GM12878 (cell line): ENCODE measurements around the gene PTPN5. TPM values are rescaled to one million over a fixed set of nuclear protein-coding genes. Genes with fewer than 3 reads are reported as not detected.
A peak's percentile ranks its signal among the peaks of the same experiment; 100 is the strongest.

Experiments
- ATAC-seq: fragments of 200-7000 bp; cut with Tn5 transposase; 3 replicates; pipeline ENCODE4 v1.9.1; 2020; ENCODE audit warnings: mild to moderate bottlenecking, moderate library complexity
- BruUV-seq: library from RNA; stranded (reverse); fragments of 400-500 nt; replicated peaks from 2 replicates; lab custom pipeline; 2021; lab: Mats Ljungman, UMichigan
- CTCF ChIA-PET: fragments of 300-600 bp; sonication (Branson Sonifier 250); formaldehyde crosslinking; extraction: SDS; loops from one replicate; lab custom pipeline; 2021; ENCODE audit warnings: inconsistent platforms; lab: Yijun Ruan, JAX
- POLR2A ChIA-PET: fragments of 350-600 bp; formaldehyde crosslinking; extraction: SDS; loops from one replicate; lab custom pipeline; 2021; ENCODE audit warnings: inconsistent platforms; lab: Charles Lee
- RAD21 ChIA-PET: fragments of 300-600 bp; sonication (Branson Sonifier 250); formaldehyde crosslinking; loops from one replicate; lab custom pipeline; 2023; ENCODE audit warnings: antibody characterized with exemption; ENCODE audit not compliant: unreplicated experiment; lab: Charles Lee
- SMC1A ChIA-PET: fragments of 300-600 bp; sonication (Branson Sonifier 250); formaldehyde crosslinking; loops from one replicate; lab custom pipeline; 2023; ENCODE audit not compliant: unreplicated experiment, uncharacterized antibody; lab: Charles Lee
- DNase-seq: peaks from one replicate; pipeline ENCODE4 v3.0.0-alpha.2; 2011; ENCODE audit warnings: low read depth, low spot score
- FAIRE-seq: peaks from 3 replicates; lab custom pipeline; 2011; peaks lifted over from hg19 to GRCh38; lab: Jason Lieb, UNC
- H2AFZ ChIP-seq: 2 replicates; pipeline ENCODE4 v1.6.0; 2011; ENCODE audit warnings: low read depth, low read length, control low read depth; ENCODE audit not compliant: control insufficient read depth
- H3K27ac ChIP-seq: 2 replicates; pipeline ENCODE4 v1.5.1; 2011; ENCODE audit warnings: control low read depth; ENCODE audit not compliant: control insufficient read depth, insufficient read depth
- H3K27me3 ChIP-seq, 2 experiments: replicated peaks in 1 of 2; 2 replicates each; pipeline versions ENCODE4 v1.6.0 to v1.6.1; 2011; ENCODE audit warnings: low read length in 1 of 2; ENCODE audit not compliant: control insufficient read depth in 2 of 2, insufficient read depth in 2 of 2
- H3K36me3 ChIP-seq, 2 experiments: 2 replicates each; pipeline ENCODE4 v1.5.1; 2011; ENCODE audit warnings: low read length in 1 of 2; ENCODE audit not compliant: control insufficient read depth in 2 of 2, insufficient read depth in 2 of 2
- H3K4me1 ChIP-seq: 2 replicates; pipeline ENCODE4 v1.6.1; 2011; ENCODE audit warnings: mild to moderate bottlenecking, low read length, moderate library complexity, mixed read lengths; ENCODE audit not compliant: control insufficient read depth, insufficient read depth
- H3K4me2 ChIP-seq: 2 replicates; pipeline ENCODE4 v1.6.0; 2011; ENCODE audit warnings: control low read depth; ENCODE audit not compliant: control insufficient read depth, insufficient read depth
- H3K4me3 ChIP-seq: fragments of 200-600 bp; sonication (generic); 2 replicates; pipeline ENCODE4 v1.5.1; 2016
- H3K79me2 ChIP-seq: 2 replicates; pipeline ENCODE4 v1.6.0; 2011; ENCODE audit warnings: low read length; ENCODE audit not compliant: control insufficient read depth, insufficient read depth
- H3K9ac ChIP-seq: 2 replicates; pipeline ENCODE4 v1.8.0; 2011; ENCODE audit warnings: low read length, control low read depth, mixed read lengths; ENCODE audit not compliant: control insufficient read depth, insufficient read depth
- H3K9me3 ChIP-seq: replicated peaks from 3 replicates; pipeline ENCODE4 v1.5.1; 2011; ENCODE audit warnings: mild to moderate bottlenecking, low read length; ENCODE audit not compliant: control insufficient read depth, insufficient read depth
- H4K20me1 ChIP-seq: 2 replicates; pipeline ENCODE4 v1.6.0; 2011; ENCODE audit not compliant: control insufficient read depth, insufficient read depth
- ATF7 ChIP-seq: fragments of 450-650 bp; IDR thresholded peaks from 2 replicates; pipeline ENCODE4 v1.6.1; 2016; ENCODE audit warnings: low read depth, mild to moderate bottlenecking
- BHLHE40 ChIP-seq, 2 experiments: fragments of 450-650 bp in 1 of 2; IDR thresholded peaks; 2 replicates each; pipeline ENCODE4 v1.6.1; 2011 to 2017; ENCODE audit warnings: low read depth in 2 of 2, borderline replicate concordance in 1 of 2, improper control_type of control experiment in 1 of 2, low read length in 1 of 2, mild to moderate bottlenecking in 1 of 2
- CREB1 ChIP-seq: IDR thresholded peaks from 2 replicates; pipeline ENCODE4 v1.6.1; 2012; ENCODE audit warnings: low read depth, mild to moderate bottlenecking, inconsistent platforms
- DPF2 ChIP-seq: fragments of 450-650 bp; IDR thresholded peaks from 2 replicates; pipeline ENCODE4 v1.6.1; 2017; ENCODE audit warnings: mild to moderate bottlenecking
- MEF2B ChIP-seq: fragments of 450-650 bp; IDR thresholded peaks from 2 replicates; pipeline ENCODE4 v1.6.1; 2018; ENCODE audit warnings: mild to moderate bottlenecking, moderate library complexity; ENCODE audit not compliant: partially characterized antibody, poor library complexity, severe bottlenecking
- PBX3 ChIP-seq: IDR thresholded peaks from 2 replicates; pipeline ENCODE4 v1.6.1; 2011; ENCODE audit warnings: mild to moderate bottlenecking, low read depth, low read length, moderate library complexity; ENCODE audit not compliant: insufficient replicate concordance
- RUNX3 ChIP-seq: IDR thresholded peaks from 2 replicates; pipeline ENCODE4 v1.6.1; 2012; ENCODE audit warnings: low read length, inconsistent platforms
- TARDBP ChIP-seq: IDR thresholded peaks from 2 replicates; pipeline ENCODE4 v1.6.1; 2016; ENCODE audit warnings: borderline replicate concordance
- WGBS: methylation state at CpG from one replicate; pipeline ENCODE4 v1.1.6; 2016; ENCODE audit warnings: low lambda C conversion rate; ENCODE audit not compliant: insufficient replicate concordance, insufficient coverage; ENCODE audit errors: missing lambda C conversion rate; 5-methylcytosine and 5-hydroxymethylcytosine counted together
- in situ Hi-C: fragments of 300-500 bp; cut with MboI; formaldehyde crosslinking; loops from 9 replicates; pipeline ENCODE4 v1.14.3; 2018; ENCODE audit warnings: mixed read lengths
- intact Hi-C: fragments of 100-400 bp; cut with micrococcal nuclease; formaldehyde crosslinking; loops from one replicate; pipeline ENCODE4 v1.14.2; 2022; ENCODE audit not compliant: unreplicated experiment
- polyA plus RNA-seq, 11 experiments: library from polyadenylated mRNA; depleted of rRNA in 4 of 11; unstranded in 6 of 11; stranded (reverse) in 5 of 11; fragments of >200 nt; fragmentation: Nextera tagmentation in 4 of 11; fragmentation: Illumina TruSeq in 1 of 11; extraction: Ambion mirVana in 4 of 11; extraction: Trizol in 1 of 11; gene quantifications; 1 replicate in 1 of 11; 2 replicates in 10 of 11; pipeline versions ENCODE4 v1.2.1 to v1.2.3, GENCODE V29; 2011 to 2016; ENCODE audit warnings: inconsistent platforms in 2 of 11, missing spikeins in 2 of 11, low read depth in 1 of 11
- total RNA-seq, 4 experiments: library from RNA; depleted of rRNA in 3 of 4; stranded (reverse); fragments of >200 nt in 3 of 4; fragmentation: Illumina TruSeq in 1 of 4; extraction: Trizol in 1 of 4; gene quantifications; 2 replicates each; pipeline versions ENCODE4 v1.2.1 to v1.2.3, GENCODE V29; 2013 to 2021

The PTPN5 gene
- total and polyA plus RNA-seq, 10 of the 15 experiments (the other 5 are each of a cell fraction or from before 2014, with no cell fraction given) = 0.04 to 0.06 (median 0.05) TPM; not detected in 7

GRCh38 chr11:18776324-18776723 lies 15.3 kb downstream of the PTPN5 start:
- no peak overlapping the region for H2AFZ ChIP-seq
- ChIA-PET CTCF (interaction anchor here (1.2 to 7.9 kb wide), 9 partner anchors 12 to 526 kb away, joined by 3 to 310 read pairs (median 9); no protein-coding TSS in a partner anchor), RAD21 (interaction anchor here (0.9 to 5.1 kb wide), 7 partner anchors 11 to 236 kb away, joined by 3 to 34 read pairs (median 4); partner anchors contain the start of gene SPTY2D1), SMC1A (interaction anchor here (1.2 to 11.8 kb wide), 9 partner anchors 11 to 235 kb away, joined by 3 to 174 read pairs (median 4); no protein-coding TSS in a partner anchor), POLR2A (no interaction called here)
- no peak overlapping the region for H3K4me3 ChIP-seq
- no peak overlapping the region for H3K9ac ChIP-seq
- H3K27me3 ChIP-seq = no peaks in the 10 kb centered on the region; a peak in 1 of 4 replicates
- BruUV-seq = no TSS peak
- no peak overlapping the region for H3K4me2 ChIP-seq
- FAIRE-seq (no peak), DNase-seq (no peak), ATAC-seq (peak; percentile 35)
- H3K36me3 ChIP-seq = no peaks in the 10 kb centered on the region
- WGBS = 39% methylated on average over 6 of the region's 6 CpGs
- H3K79me2 ChIP-seq = no peaks in the 10 kb centered on the region
- H3K27ac ChIP-seq = no peak overlapping the region
- no peaks in the 10 kb centered on the region for H3K4me1 ChIP-seq
- in situ Hi-C loops = no loop called here
- H4K20me1 ChIP-seq = no peaks in the 10 kb centered on the region
- H3K9me3 ChIP-seq = no peaks in the 10 kb centered on the region; the same call in 2 of the 3 replicates
- TF ChIP-seq RUNX3 = 0 out of 2 replicates have a peak, but pooled peaks have one; percentile 7
- no peak for TF ChIP-seq PBX3
- TF ChIP-seq BHLHE40 (IDR thresholded peaks at IDR 0.05; ENCODE audit: borderline replicate concordance in 1 of 2, low read depth in 2 of 2, low read length in 1 of 2) = peak in 1 of 2 experiments; percentile 30; a peak in 1 of 4 replicates
- TF ChIP-seq DPF2 = 0 out of 2 replicates have a peak, but pooled peaks have one; percentile 14
- TF ChIP-seq TARDBP = no peak
- TF ChIP-seq ATF7 = peak; percentile 77
- 0 out of 2 replicates have a peak, but pooled peaks have one; percentile 10 for TF ChIP-seq CREB1
- no peak for TF ChIP-seq MEF2B
- intact Hi-C loops = no loop called here
